Body of pancreas (tissue), 4 donors: ENCODE measurements around the gene PLXNB2. TPM values are rescaled to one million over a fixed set of nuclear protein-coding genes. Genes with fewer than 3 reads are reported as not detected.
"Not testable (repeated sequence)": the region's sequence is repeated elsewhere in the genome, so short reads cannot be mapped to it uniquely, and the experiment has no call there.

ENCODE experiments used
- ATAC-seq: fragments of 150-250 bp; one replicate; pipeline ENCODE4 v1.9.1; 2016
- DNase-seq, 4 donors: peaks; one replicate each; pipeline ENCODE4 v3.0.0-alpha.2; 2019
- H3K27ac ChIP-seq, 4 donors: fragments of 200-600 bp; sonication (generic); 1 replicate in 3 of 4; 2 replicates in 1 of 4; pipeline versions ENCODE4 v1.5.1 to v1.6.1; 2016 to 2019; ENCODE audit warnings: mild to moderate bottlenecking in 1 of 4, mixed read lengths in 1 of 4, moderate library complexity in 1 of 4
- H3K27me3 ChIP-seq, 2 donors: fragments of 200-600 bp; sonication (generic); one replicate each; pipeline ENCODE4 v1.6.0; 2016; ENCODE audit warnings: mild to moderate bottlenecking in 1 of 2
- H3K36me3 ChIP-seq, 2 donors: fragments of 200-600 bp; sonication (generic); replicated peaks in 1 of 2; 2 replicates each; pipeline ENCODE4 v1.5.1; 2016; ENCODE audit warnings: low read depth in 2 of 2; ENCODE audit not compliant: insufficient read depth in 1 of 2
- H3K4me1 ChIP-seq: fragments of 200-600 bp; sonication (generic); one replicate; pipeline ENCODE4 v1.6.0; 2016
- H3K4me3 ChIP-seq, 2 donors: fragments of 200-600 bp; sonication (generic); 1 replicate in 1 of 2; 2 replicates in 1 of 2; pipeline ENCODE4 v1.5.1; 2016 to 2019
- H3K9me3 ChIP-seq, 3 donors: fragments of 200-600 bp; sonication (generic); 1 replicate in 2 of 3; 2 replicates in 1 of 3; pipeline ENCODE4 v1.5.1; 2016
- POLR2A ChIP-seq, 3 donors: fragments of 450-650 bp; IDR thresholded peaks; one replicate each; pipeline ENCODE4 v1.6.1; 2016; ENCODE audit warnings: antibody characterized with exemption in 3 of 3, mild to moderate bottlenecking in 2 of 3
- WGBS, 2 donors: methylation state at CpG; one replicate each; pipeline ENCODE4 v1.1.5; 2017; 5-methylcytosine and 5-hydroxymethylcytosine counted together
- intact Hi-C: fragments of 100-400 bp; cut with DNase I; formaldehyde crosslinking; loops from one replicate; pipeline ENCODE4 v1.15.1; 2023
- total RNA-seq, 2 donors: library from RNA; depleted of rRNA; stranded (reverse); fragments of >200 nt; gene quantifications; one replicate each; pipeline ENCODE4 v1.1.0, GENCODE V29; 2016
- TF ChIP-seq, protein P1 (sequence below), 7 experiments: fragments of 450-650 bp in 4 of 7; fragments of 200-600 bp in 3 of 7; sonication (generic) in 3 of 7; IDR thresholded peaks; one replicate each; pipeline ENCODE4 v1.5.1; 2016 to 2019; ENCODE audit warnings: antibody characterized with exemption in 7 of 7

The PLXNB2 gene
- total RNA-seq, 2 donors from 2014 or later = 113 to 140 TPM

DNA sequence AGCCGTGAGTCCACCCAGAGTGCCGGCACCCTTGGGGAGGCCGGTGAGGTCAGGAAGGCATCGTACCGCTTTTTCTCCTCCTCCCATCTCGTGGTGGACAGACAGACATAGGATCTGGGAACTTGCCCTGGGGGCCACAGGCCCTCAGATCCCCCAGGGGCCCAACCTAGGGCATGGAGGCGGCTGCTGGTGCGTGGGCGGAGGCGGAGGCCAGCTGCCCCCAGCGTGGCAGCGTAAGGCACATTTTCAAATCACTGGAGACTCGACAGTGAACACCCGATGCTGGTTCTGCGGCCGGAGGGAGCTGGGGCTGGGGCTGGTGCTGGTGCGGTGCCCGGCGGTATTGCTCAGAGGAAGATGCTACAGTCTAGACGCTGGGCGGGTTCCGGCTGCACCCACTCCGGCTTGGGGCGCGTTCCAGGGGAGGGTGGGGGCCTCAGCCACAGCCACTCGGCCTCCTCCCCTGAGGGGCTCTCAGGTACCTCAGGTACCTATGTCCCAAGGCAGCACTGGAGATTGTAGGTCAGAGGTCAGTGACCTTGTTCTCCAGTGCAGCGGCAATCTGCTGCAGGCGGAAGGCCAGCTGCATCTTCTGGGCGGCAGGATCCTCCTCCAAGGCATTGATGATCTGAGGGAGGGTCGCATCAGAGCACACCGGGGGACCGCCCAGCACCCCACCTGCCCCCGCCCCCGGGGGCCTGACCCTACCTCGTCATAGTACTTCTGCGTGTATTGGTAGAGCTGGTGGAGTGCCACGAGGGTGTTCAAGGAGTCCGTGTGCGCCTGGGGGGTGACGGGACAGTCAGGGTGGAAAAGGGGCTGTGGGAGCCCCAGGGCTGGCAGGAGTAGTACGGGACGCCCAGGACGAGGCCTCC is 32.0 kb downstream of the PLXNB2 start:
- 90 to 94% methylated on average over 15 to 40 of the region's 43 CpGs for WGBS, 2 donors
- Histone ChIP-seq H3K9me3 (no peaks in the 10 kb centered on the region), H3K27me3 (no peaks in the 10 kb centered on the region), H3K4me3 (no peak overlapping the region), H3K27ac (peak overlapping the region in 2 of 4 donors; percentile 24 to 52), H3K36me3 (peaks cover 5 to 18% of the 10 kb centered on the region in 2 donors), H3K4me1 (peaks cover 16% of the 10 kb centered on the region)
- no peak for DNase-seq
- intact Hi-C loops = no loop called here
- TF ChIP-seq, protein P1, sequence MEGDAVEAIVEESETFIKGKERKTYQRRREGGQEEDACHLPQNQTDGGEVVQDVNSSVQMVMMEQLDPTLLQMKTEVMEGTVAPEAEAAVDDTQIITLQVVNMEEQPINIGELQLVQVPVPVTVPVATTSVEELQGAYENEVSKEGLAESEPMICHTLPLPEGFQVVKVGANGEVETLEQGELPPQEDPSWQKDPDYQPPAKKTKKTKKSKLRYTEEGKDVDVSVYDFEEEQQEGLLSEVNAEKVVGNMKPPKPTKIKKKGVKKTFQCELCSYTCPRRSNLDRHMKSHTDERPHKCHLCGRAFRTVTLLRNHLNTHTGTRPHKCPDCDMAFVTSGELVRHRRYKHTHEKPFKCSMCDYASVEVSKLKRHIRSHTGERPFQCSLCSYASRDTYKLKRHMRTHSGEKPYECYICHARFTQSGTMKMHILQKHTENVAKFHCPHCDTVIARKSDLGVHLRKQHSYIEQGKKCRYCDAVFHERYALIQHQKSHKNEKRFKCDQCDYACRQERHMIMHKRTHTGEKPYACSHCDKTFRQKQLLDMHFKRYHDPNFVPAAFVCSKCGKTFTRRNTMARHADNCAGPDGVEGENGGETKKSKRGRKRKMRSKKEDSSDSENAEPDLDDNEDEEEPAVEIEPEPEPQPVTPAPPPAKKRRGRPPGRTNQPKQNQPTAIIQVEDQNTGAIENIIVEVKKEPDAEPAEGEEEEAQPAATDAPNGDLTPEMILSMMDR (IDR thresholded peaks at IDR 0.05) = no peak
- TF ChIP-seq POLR2A (IDR thresholded peaks at IDR 0.05) = no peak
- ATAC-seq = no peak

DNA sequence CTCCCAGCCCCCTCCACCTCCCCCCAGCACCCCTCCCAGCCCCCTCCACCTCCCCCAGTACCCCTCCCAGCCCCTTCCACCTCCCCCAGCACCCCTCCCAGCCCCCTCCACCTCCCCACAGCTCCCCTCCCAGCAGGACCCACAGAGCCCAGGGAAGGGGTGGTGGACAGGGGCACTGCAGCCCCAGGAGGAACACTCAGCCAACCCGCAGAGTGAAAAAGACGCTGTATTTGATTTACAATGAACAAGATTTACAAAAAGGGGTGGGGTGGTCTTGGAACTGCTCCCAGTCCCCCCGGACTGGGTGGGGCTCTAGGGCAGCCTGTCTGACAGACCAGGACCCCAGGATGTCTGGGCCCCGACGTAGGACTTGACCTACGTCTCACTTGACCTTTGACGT is 32.7 kb downstream of the PLXNB2 start:
- peak overlapping the region in 1 of 4 donors; percentile 24 for H3K27ac ChIP-seq
- no peak overlapping the region for H3K4me3 ChIP-seq
- H3K9me3 ChIP-seq = no peaks in the 10 kb centered on the region
- peaks cover 4 to 16% of the 10 kb centered on the region in 2 donors for H3K36me3 ChIP-seq
- WGBS, 2 donors = 70% methylated on average over 7 of the region's 7 CpGs; no CpG with 5 or more reads in 1 of the 2 donors
- no peak for ATAC-seq
- peaks cover 21% of the 10 kb centered on the region for H3K4me1 ChIP-seq
- H3K27me3 ChIP-seq = no peaks in the 10 kb centered on the region
- intact Hi-C loops = no loop called here
- DNase-seq = no peak
- TF ChIP-seq POLR2A (IDR thresholded peaks at IDR 0.05) = no peak
- TF ChIP-seq, protein P1 (IDR thresholded peaks at IDR 0.05) = peak in 1 of 7 experiments; percentile 1

DNA sequence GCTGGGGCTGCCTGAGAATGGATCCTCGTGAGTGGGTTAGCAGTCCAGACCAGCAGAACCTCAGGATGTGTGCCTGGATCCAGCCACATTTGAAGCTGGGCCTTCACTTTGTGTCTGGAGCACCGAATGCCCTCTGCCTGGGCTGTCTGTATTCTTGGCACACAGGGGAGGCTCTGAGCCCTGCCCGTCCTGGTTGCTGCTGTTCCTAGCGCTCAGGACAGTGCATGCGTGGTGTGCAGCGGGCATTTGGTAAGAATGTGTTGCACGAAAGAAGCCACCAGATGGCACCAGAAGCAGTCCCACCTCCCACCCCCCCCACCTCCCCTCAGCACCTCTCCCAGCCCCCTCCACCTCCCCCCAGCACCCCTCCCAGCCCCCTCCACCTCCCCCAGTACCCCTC is 33.1 kb downstream of the PLXNB2 start:
- peaks cover 0 to 12% of the 10 kb centered on the region in 2 donors for H3K36me3 ChIP-seq
- DNase-seq (peak; percentile 61 to 73 (median 72)), ATAC-seq (peak; percentile 14)
- H3K4me3 ChIP-seq = no peak overlapping the region
- H3K27me3 ChIP-seq = no peaks in the 10 kb centered on the region
- WGBS, 2 donors = 20% methylated on average over 7 of the region's 7 CpGs; no CpG with 5 or more reads in 1 of the 2 donors
- TF ChIP-seq POLR2A (IDR thresholded peaks at IDR 0.05) = no peak
- TF ChIP-seq, protein P1 (IDR thresholded peaks at IDR 0.05) = peak in 5 of 7 experiments; percentile 22 to 38 (median 32)
- no peak overlapping the region for H3K27ac ChIP-seq
- H3K4me1 ChIP-seq = peaks cover 26% of the 10 kb centered on the region
- intact Hi-C loops = no loop called here
- H3K9me3 ChIP-seq = no peaks in the 10 kb centered on the region

DNA sequence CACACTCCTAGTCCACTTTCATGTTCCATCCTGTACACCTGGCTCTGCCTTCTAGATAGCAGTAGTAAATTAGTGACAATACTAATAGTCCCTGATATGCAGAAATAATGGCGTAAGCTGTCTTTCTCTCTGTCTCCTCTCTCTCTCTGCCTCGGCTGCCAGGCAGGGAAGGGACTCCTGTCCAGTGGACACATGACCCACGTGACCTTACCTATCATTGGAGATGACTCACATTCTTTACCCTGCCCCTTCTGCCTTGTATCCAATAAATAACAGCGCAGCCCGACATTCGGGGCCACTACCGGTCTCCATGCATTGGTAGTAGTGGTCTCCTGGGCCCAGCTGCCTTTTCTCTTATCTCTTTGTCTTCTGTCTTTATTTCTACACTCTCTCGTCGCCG is 33.7 kb downstream of the PLXNB2 start:
- ATAC-seq, H3K27ac ChIP-seq, DNase-seq, H3K4me3 ChIP-seq, H3K9me3 ChIP-seq, H3K27me3 ChIP-seq, intact Hi-C loops: not testable (repeated sequence)
- H3K4me1 ChIP-seq = peaks cover 31% of the 10 kb centered on the region
- peaks cover 0 to 12% of the 10 kb centered on the region in 2 donors for H3K36me3 ChIP-seq
- WGBS, 2 donors = 74 to 77% methylated on average over 10 of the region's 10 CpGs

DNA sequence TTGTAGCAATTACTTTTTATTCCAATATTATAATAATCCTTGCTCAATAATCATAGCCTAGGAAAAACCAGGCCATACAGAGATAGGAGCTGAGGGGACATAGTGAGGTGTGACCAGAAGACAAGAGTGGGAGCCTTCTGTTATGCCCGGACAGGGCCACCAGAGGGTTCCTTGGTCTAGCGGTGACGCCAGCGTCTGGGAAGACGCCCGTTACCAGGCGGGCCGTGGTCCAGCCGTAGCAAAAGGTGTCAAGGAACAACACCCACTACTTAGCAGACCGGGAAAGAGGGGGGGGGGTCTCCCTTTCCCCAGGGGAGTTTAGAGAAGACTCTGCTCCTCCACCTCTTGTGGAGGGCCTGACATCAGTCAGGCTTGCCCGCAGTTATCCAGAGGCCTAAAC is 34.1 kb downstream of the PLXNB2 start:
- H3K27me3 ChIP-seq, H3K4me3 ChIP-seq, H3K9me3 ChIP-seq, intact Hi-C loops, DNase-seq, H3K27ac ChIP-seq, ATAC-seq: not testable (repeated sequence)
- H3K4me1 ChIP-seq = peaks cover 35% of the 10 kb centered on the region
- H3K36me3 ChIP-seq = peaks cover 0 to 12% of the 10 kb centered on the region in 2 donors
- 25 to 36% methylated on average over 2 to 10 of the region's 11 CpGs for WGBS, 2 donors
